Measurements from ENCODE around the gene DHRS3.
"Not testable (repeated sequence)": the region's sequence is repeated elsewhere in the genome, so short reads cannot be mapped to it uniquely, and the experiment has no call there.

DHRS3 gene, protein sequence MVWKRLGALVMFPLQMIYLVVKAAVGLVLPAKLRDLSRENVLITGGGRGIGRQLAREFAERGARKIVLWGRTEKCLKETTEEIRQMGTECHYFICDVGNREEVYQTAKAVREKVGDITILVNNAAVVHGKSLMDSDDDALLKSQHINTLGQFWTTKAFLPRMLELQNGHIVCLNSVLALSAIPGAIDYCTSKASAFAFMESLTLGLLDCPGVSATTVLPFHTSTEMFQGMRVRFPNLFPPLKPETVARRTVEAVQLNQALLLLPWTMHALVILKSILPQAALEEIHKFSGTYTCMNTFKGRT

GRCh38 chr1:12617901-12618660 lies at the start of gene DHRS3:
Gene DHRS3, minus strand, starts transcription at chr1:12618210. Its CDS starts 862 bp downstream, at chr1:12617348.
- peak; percentile 70 to 76 for DNase-seq (ENCODE audit: low read depth in 2 of 2)

- no peak for DNase-seq (ENCODE audit: low read depth in 2 of 2)
Measured at GRCh38 chr1:12666141-12666735, 48.2 kb upstream of the DHRS3 start.

- no peak for DNase-seq (ENCODE audit: low read depth in 2 of 2)
Measured at GRCh38 chr1:12665511-12665910, 47.5 kb upstream of the DHRS3 start.

DNA sequence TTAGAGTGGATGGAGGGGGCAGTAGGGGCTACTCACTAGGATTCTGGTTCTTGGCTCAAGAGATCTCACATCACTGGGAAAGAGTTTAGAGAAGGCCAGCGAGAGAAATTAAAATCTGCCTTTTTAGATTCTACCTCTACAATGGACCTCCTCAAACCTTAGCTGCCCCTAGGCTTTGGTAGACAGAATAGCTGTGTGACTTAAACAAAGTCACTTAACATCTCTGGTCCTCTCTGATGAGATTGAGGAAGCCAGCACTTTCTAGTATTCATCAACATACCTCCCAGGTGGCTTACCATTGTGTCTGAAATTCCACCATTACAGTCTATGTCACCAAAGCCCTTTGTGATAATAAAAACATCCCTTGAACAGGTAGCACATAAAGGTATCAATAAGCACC lies 44.5 kb upstream of the DHRS3 start:
- DNase-seq (ENCODE audit: low read depth in 2 of 2) = no peak

- DNase-seq (ENCODE audit: low read depth in 2 of 2) = no peak
Measured at GRCh38 chr1:12661606-12662219, 43.7 kb upstream of the DHRS3 start.

GRCh38 chr1:12658531-12659453 lies 40.8 kb upstream of the DHRS3 start:
- peak; percentile 43 to 50 for DNase-seq (ENCODE audit: low read depth in 2 of 2)

DNA sequence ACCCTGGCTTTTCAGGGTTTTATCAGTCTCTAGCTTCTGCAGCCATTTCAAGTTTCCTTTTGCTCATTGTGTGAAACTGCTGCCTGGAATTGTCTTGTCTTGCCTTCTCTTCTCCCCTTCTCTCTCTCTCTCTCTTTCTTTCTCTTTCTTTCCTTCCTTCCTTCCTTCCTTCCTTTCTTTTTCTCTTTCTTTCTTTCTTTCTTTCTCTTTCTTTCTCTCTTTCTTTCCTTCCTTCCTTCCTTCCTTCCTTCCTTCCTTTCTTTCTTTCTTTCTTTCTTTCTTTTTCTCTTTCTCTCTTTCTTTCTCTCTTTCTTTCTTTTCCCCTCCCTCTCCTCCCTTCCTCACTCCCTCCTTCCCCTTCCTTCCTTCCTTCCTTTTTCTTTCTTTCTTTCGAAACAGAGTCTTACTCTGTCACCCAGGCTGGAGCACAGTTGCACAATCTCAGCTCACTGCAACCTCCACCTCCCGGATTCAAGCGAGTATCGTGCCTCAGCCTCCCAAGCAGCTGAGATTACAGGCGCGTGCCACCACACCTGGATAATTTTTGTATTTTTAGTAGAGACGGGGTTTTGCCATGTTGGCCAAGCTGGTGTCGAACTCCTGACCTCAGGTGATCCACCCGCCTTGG lies 40.0 kb upstream of the DHRS3 start:
- DNase-seq (ENCODE audit: low read depth in 2 of 2) = not testable (repeated sequence)

- DNase-seq (ENCODE audit: low read depth in 2 of 2) = no peak
Measured at GRCh38 chr1:12657060-12657884, 39.3 kb upstream of the DHRS3 start.

DNA sequence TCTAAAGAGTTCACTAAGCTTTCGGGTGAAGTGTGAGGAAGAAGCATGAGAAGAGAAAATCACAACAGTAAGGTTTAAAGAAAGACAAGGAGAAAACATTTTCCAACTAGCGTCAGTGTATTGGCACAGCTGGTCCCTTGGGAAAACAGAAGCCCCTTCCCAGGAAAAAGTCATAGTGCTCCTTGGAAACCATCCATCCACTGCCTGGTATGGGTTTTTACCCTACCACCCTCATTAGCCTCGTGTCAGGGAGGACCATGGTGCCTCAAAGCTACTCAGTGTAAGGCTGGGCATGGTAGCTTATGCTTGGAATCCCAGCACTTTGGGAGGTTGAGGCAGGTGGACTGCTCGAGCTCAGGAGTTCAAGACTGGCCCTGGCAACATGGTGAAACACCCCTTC lies 38.6 kb upstream of the DHRS3 start:
- no peak for DNase-seq (ENCODE audit: low read depth in 2 of 2)

GRCh38 chr1:12654657-12655056 lies 36.6 kb upstream of the DHRS3 start:
- no peak for DNase-seq (ENCODE audit: low read depth in 2 of 2)

DNA sequence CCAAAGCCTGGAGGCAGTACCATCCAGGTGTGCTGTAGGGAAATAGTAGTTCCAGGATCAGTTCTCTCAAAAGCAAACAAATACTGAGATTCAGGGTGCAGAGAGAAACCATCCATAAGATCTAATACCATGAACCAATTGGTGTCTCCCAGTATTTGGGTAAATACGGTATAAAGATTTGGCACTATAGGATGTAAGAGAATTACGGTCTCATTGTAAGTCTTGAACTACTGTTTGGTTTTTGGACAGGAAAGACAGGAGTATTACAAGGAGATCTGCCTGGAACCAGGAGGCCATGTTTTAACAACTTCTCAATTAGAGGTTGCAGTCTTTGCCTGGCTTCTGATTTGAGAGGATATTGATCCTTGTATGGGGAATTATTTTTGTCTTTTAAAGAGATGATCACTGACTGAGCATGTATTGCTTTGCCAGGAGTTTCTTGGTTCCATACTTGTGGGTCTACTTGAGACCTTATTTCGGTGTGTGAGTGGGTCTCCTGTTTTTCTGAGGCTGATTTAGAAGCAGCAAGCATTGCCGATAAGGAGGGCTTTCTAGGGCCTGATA lies 36.1 kb upstream of the DHRS3 start:
- DNase-seq (ENCODE audit: low read depth in 2 of 2) = no peak

DNA sequence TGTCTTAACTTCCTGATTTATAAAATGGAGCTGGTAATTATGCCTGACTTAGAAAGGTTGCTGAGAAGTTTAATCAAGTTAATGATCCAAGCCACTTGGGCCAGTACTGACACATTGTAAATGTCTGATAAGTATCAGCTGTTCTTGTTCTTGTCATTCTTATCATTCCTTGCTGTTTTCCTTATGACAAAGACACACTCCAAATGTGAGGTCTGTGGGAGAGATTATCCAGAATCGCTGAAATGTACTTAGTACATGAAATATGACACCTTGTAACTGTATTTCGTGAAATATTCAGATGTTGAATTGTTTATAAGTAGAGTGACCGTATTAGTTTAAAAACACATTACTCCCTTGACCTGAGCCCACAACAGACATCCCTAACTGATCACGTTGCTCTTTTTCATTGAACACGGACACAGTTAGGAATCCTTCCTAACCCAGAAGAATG lies 32.0 kb upstream of the DHRS3 start:
- DNase-seq (ENCODE audit: low read depth in 2 of 2) = peak; percentile 19 to 35

DNA sequence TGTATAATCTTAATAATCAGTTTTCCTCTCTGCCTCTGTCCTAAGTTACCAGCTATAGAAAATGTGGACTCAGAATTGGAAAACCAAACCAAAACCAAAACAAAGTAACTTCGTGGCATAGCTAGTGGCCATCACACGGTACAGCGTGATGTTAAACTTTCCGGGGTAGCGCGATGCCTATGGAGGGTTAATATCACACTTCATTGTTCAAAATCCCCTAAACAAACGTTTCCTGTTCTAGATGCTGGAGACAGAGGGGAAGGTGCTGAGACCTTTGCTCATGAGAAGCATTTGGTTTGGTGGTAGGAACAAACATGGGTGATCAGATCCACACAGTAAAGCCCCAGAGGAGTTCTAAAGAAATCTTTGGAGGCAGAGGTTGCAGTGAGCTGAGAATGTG lies 30.7 kb upstream of the DHRS3 start:
- no peak for DNase-seq (ENCODE audit: low read depth in 2 of 2)

DNA sequence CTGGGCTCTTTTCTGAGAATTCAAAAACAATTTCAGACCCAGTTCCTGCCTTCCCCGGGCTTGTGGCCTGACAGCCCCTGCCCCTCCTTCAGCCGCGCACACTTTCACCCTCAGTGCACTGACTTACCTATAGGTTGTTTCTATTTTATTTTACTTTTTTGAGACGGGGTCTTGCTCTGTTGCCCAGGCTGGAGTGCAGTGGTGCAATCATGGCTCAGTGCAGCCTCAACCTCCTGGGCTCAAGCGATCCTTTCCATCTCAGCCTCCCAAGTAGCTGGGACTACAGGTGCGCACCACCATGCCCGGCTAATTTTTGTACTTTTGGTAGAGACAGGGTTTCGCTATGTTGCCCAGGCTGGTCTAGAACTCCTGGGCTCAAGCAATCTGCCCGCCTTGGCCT lies 27.4 kb upstream of the DHRS3 start:
- not testable (repeated sequence) for DNase-seq (ENCODE audit: low read depth in 2 of 2)

DNA sequence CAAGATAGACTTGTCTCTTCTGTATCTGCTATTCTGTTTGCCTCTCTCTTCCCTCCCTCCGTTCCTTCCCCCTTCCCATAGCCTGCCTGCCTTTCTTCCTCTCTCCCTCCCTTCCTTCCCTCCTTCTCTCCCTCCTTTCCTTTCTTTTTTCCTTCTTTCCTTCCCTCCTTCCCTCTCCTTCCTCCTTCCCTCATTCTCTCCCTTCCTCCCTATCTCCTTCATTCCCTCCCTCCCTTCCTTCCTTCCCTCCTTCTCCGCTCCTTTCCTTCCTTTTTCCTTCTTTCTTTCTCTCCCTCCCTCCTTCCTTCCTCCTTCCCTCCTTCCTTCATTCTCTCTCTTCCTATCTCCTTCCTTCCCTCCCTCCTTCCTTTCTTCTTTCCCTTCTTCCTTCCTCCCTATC lies 26.8 kb upstream of the DHRS3 start:
- no peak for DNase-seq (ENCODE audit: low read depth in 2 of 2)

- no peak for DNase-seq (ENCODE audit: low read depth in 2 of 2)
Measured at GRCh38 chr1:12644237-12644636, 26.2 kb upstream of the DHRS3 start.

GRCh38 chr1:12643785-12644184 lies 25.8 kb upstream of the DHRS3 start, which contains the start of gene AADACL4:
Gene AADACL4, plus strand, starts transcription at chr1:12644085. Its CDS starts 462 bp downstream, at chr1:12644547.
- DNase-seq (ENCODE audit: low read depth in 2 of 2) = no peak

DNA sequence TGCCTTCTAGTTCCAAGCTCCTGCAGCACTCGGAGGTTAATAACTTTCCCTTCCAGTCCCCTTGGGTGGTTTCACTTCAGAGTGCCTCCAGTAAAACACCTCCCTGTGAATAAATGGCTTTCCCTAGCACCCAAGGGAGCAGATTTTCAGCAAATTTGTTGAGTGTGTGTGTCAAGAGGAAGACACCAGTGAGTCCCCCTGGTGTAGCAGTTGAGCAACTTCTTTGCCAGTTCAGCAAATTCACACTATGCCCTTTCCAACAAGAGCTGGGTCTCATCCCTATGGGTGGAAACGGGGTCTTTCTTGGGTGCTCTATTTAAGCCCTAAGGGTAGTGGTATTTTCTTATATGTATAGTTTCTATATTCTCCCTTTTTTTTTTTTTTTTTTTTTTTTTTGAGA lies 25.1 kb upstream of the DHRS3 start:
- DNase-seq (ENCODE audit: low read depth in 2 of 2) = no peak

GRCh38 chr1:12640958-12641272 lies 22.9 kb upstream of the DHRS3 start:
- DNase-seq (ENCODE audit: low read depth in 2 of 2) = no peak

All from fibroblast of skin of left biceps (primary cell).